GM12872 (cell line): Measurements from ENCODE around the gene PFDN1.
A peak's percentile ranks its signal among the peaks of the same experiment; 100 is the strongest.

Experiments used
- TF ChIP-seq, protein P1 (sequence below): IDR thresholded peaks from 3 replicates; pipeline ENCODE4 v1.5.1; 2011; ENCODE audit warnings: low read depth, mild to moderate bottlenecking, low read length, moderate library complexity; ENCODE audit not compliant: insufficient read depth

PFDN1 gene

DNA sequence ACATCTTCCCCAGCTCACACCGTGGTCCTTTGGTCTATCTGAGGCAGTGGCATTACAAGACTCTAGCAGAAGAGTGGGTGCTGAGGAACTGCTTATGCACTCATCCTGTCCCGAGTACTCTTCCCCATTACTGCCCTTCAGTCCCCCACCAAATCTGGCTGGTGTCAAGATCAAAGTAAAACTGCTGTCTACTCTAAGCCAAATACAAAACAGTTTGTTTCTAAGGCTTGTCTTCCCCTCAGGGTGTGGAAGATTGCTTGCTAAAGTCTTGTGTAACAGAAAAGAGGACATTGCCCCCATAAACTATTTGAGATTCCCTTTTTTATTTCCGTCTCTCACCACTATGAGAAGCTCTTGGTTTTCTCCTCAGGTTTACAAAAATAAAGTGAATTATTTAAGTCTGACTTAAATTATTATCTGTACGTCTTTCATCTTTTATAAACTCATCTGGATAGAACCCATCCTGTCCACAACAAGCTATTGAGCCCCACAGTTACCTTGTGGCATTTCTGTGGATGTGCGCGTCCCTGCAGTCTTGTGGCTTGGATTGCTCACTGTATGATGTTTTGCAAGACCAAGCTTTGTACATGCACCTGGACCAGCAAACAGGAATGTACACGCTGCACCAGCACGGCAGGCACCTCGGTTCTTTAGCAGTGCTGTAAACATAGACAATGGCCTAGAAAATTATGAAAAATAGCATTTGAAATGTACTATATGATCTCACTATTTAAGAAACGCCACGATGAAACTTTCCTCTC, 66.9 kb downstream of the PFDN1 start:
- TF ChIP-seq, protein P1, sequence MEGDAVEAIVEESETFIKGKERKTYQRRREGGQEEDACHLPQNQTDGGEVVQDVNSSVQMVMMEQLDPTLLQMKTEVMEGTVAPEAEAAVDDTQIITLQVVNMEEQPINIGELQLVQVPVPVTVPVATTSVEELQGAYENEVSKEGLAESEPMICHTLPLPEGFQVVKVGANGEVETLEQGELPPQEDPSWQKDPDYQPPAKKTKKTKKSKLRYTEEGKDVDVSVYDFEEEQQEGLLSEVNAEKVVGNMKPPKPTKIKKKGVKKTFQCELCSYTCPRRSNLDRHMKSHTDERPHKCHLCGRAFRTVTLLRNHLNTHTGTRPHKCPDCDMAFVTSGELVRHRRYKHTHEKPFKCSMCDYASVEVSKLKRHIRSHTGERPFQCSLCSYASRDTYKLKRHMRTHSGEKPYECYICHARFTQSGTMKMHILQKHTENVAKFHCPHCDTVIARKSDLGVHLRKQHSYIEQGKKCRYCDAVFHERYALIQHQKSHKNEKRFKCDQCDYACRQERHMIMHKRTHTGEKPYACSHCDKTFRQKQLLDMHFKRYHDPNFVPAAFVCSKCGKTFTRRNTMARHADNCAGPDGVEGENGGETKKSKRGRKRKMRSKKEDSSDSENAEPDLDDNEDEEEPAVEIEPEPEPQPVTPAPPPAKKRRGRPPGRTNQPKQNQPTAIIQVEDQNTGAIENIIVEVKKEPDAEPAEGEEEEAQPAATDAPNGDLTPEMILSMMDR: no peak

DNA sequence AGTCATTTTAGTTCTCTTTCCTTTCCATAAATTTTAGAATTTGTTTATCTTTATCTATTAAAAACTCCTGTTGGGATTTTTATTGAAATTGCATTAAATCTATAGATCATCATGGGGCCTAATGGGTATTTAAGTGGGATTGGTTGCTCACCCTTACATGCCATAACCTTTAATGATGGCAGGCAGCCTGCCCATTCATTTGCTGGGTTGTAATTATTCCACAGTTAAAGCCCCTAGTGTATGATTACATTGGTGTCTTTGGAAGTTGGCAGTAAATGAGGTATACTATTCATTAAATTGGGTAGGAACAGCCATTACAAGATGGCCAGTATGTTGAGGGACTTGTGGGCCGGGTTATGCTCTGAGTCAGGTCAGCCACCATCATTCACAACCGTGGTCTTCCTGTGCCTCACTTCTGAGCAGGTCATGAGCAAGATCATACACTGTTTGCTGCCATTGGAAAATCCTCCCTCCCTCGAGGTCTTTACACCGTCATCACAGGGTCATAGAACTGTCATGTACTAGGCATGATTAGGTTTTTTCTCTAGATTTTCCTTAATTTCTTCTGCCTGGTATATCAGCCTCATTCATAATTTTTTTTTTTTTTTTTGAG, 68.4 kb downstream of the PFDN1 start:
- TF ChIP-seq, protein P1: no peak

GRCh38 chr5:140232731-140233130, 70.2 kb downstream of the PFDN1 start:
- TF ChIP-seq, protein P1: no peak

GRCh38 chr5:140230373-140230772, 72.5 kb downstream of the PFDN1 start:
- TF ChIP-seq, protein P1: no peak

DNA sequence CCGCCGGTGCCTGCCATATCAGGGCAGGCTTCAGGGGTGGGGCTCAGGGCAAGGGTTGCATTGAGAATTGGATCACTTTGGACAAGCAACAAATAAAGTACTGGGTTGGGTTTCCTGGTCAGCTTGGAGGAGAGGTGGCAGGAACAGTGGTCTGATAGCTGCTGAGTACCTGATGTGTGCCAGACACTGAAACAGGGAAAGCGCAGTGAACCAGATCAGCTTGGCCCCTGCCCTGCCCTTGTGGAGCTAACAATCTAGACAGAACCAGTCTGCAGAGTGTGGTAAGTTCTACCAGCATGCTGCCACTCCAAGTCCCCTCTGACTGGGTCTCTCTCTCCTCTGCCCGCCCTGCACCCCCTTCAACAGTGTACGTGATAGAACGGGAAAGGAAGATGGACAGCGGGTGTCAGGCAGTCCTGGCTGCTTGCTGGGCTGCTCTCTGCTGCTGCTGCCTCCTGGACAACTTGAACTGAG, 74.5 kb downstream of the PFDN1 start:
- TF ChIP-seq, protein P1: no peak

DNA sequence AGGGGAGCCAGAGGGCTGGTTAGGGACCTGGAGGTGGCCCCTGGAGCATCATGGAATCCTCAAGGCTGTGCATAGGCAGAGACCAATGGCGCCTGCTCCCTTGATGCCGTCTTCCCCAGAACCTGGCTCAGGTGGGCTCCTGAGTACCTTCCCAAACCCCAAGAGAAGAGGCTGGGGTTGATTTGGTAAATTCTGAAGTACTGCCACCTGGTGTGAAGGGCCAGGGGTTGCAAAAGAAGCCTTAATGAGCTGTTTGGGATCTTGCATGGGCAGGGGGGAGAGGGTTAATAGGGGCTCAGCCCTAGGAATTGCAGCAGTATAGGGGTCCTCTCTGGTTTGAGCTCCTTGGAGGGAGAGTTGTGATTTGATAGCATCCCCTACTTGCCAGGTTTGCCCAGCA, 75.9 kb downstream of the PFDN1 start:
- TF ChIP-seq, protein P1: peak; percentile 32; the same call in 1 of the 3 replicates

DNA sequence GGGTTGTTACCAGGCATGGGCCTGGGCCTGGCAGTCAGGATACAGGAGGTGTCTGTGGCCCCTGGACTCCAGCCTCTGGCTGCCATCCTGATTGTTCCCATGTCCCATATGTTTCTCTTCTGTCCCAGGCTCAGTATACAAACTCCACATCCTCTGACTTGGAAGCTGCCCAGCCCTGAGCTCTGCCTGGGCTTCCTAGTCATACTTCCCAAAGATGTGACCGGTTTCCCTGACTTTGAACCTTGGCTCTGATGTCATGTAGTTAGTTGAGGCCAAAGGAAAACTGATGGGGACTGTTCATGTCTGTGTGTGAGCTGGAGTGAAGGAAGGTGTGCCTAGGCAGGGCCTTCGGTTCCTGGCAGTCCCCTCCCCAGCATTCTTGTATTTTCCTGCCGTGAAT, 77.5 kb downstream of the PFDN1 start:
- TF ChIP-seq, protein P1: no peak
